NAMALWA (cell line): Measurements from ENCODE around the gene HOXC12.

Source experiments
- DNase-seq: peaks from one replicate; pipeline ENCODE4 v3.0.0-alpha.2; 2015; ENCODE audit warnings: low spot score

The HOXC12 gene

DNA sequence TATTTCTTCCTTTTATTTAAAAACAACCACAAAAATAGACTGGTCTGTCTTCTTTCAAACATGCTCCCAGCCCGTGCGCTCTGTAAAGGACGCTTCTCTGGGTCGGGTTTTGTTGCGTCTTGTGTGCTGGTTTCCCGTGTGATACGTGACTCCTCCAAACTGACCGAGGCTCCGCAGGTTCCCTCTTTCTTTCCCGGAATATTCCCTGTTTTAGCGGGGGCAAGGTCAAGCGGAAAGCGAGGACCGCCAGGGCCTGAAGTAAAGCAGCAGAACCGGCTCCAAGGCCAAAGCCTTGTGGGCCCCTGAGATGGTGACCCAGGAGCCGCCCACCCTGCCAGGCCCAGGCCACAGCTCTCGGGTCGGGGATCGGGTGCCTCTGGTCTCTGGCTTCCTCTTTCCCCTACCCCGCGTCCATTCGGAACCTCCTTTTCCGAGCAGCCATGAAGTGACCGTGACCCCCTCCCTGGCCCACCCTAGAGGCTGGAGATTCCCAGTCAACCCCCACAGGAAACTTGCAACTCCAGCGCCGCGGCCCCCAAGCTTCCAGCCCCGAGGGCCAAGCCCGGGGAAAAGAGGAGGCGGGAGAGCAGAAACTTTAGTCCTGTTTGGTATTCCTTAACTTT, 29.4 kb downstream of the HOXC12 start:
- no peak for DNase-seq

DNA sequence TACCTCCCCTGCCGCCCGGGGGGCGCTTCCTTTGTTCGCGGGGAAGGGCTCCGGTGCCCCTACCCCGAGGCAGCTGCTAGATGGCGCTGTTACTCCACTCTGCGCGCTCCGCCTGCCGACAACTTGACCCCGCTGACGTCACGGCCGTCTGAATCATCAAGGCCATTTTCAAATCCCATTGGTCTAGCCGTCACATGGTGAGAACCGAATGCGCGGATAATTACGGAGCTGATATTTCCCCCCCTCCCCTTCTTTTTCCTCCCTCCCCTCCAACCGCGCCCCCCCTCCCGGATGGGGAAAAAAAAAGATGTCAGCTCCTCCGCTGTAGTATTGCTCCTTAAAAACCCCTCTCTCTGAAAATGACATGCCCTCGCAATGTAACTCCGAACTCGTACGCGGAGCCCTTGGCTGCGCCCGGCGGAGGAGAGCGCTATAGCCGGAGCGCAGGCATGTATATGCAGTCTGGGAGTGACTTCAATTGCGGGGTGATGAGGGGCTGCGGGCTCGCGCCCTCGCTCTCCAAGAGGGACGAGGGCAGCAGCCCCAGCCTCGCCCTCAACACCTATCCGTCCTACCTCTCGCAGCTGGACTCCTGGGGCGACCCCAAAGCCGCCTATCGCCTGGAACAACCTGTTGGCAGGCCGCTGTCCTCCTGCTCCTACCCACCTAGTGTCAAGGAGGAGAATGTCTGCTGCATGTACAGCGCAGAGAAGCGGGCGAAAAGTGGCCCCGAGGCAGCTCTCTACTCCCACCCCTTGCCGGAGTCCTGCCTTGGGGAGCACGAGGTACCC, 30.4 kb downstream of the HOXC12 start, which contains the start of gene HOXC10:
Gene HOXC10, plus strand, starts transcription at position 246 of the 791 bp plus-strand sequence. Its CDS starts 114 bp downstream, at position 360.
- peak; percentile 92 for DNase-seq

DNA sequence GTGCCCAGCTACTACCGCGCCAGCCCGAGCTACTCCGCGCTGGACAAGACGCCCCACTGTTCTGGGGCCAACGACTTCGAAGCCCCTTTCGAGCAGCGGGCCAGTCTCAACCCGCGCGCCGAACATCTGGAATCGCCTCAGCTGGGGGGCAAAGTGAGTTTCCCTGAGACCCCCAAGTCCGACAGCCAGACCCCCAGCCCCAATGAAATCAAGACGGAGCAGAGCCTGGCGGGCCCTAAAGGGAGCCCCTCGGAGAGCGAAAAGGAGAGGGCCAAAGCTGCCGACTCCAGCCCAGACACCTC, 30.9 kb downstream of the HOXC12 start:
- DNase-seq: no peak

DNA sequence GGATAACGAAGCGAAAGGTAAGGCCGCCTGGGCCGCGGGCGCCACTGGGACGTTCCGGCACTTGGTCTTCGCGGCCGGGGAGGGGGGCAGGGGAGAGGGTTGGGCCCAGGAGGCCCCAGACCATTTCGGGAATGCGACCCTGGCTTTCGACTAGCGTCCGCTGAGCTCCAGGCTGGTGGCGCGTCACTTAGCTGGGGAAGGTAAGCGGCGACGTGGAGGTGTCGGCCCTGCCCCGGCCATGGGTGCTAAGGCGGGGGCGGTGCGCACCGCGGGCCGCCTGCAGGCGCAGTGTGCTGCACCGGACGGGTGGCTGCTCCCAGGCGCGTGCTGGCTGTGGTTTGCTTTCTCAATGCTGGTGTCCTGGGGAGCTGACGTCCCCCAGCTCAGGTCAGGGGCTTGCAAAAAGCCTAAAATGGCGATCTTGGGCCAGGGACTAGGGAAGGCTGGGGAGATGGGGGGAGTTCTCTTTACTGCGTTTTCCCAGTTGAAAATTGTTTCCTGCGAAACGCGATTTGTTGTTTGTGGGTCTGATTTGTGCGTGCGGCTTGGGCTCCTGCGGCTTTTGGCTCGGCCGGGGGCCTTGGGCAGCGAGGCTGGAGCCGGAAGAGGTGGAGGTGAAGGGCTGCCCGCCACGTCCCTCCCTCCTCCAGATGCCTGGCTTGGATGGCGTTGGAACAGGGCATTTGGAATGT, 31.4 kb downstream of the HOXC12 start:
- no peak for DNase-seq

DNA sequence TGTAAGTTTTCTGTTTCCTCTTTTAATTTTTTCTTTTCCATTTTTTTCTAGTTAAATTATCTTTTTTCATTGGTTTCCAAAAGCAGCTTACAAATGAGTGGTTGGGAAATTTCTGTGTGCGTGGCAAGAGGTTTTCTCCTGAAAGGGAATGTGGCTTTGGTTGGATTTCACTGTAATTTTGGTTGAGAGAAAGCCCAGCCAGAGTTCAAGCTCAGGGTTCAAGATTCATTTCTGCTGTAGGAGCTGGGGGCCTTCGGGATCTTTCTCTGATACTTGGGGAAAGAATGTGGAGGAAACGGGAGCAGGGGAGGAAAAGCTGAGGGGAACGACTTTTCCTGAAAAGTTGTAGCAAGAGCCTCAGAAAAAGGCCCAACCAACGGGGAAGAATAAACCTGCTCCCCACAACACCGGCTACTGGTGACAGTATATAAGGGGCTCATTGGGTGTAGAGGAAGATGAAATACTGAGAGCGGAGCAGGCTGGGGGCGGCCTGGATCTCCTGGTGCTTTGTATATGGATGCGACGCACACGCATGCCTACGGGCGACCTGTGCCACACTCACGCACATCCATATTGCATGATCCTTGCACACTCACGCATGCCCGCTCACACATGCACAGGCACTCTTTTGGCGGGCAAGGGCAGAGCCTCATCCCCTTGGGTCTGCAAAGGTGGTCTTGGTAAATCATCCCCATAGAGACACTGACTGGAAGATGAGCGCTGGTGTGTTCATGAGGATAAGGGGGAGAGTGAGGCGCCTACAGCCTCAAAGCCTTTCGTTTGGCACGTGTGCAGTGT, 32.2 kb downstream of the HOXC12 start:
- DNase-seq: no peak

DNA sequence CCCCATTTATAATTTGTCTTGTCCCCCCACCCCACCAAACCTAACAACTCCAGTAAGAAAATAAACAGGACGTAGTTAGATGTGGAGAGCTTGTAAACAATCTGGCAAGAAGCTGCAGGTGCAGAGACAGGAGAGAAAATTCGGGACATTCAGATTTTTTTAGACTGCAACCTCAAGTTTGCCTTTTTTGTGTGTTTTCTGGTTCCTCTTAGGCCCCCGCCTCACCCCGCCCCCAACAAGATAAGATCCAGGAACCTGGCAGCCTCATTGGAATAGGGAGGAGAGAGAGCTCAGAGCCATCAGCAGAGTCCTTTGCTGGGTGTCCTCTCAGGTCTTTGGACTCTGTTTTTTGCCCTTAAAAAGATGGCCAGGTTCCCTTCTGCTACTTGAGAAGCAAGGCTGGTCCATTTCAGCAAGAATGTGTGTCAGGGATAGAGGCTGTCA, 33.1 kb downstream of the HOXC12 start:
- no peak for DNase-seq

DNA sequence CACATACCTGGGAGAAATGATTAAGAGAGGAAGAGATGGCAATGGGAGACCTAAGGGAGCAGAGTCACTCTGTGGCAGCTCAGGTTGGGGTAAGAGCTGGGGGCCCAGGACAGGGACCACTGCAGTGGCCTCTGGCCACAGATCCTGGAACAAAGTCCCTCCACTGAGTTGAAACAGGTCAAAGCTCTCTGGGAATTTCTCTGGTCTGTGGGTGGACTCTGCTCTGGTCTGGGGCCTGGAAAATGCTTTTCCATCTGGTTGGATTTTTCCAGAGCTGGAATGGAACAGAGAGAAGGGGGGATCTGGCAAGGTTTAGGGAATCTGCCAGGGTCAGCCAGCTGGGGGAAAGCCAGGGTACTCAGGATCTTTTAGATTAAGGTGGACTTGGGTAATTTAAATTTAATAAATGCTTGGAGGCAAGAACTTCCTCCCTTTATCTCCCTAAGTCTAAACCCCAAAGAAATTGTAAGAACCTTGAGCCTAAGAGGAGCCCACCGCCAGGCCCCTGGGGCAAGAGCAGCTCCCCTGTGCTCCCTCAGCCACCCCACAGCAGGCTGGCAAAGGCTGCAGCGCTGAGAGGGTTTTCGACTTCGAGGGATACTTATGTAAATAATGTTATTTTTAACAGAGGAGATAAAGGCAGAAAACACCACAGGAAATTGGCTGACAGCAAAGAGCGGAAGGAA, 34.0 kb downstream of the HOXC12 start:
- DNase-seq: no peak

DNA sequence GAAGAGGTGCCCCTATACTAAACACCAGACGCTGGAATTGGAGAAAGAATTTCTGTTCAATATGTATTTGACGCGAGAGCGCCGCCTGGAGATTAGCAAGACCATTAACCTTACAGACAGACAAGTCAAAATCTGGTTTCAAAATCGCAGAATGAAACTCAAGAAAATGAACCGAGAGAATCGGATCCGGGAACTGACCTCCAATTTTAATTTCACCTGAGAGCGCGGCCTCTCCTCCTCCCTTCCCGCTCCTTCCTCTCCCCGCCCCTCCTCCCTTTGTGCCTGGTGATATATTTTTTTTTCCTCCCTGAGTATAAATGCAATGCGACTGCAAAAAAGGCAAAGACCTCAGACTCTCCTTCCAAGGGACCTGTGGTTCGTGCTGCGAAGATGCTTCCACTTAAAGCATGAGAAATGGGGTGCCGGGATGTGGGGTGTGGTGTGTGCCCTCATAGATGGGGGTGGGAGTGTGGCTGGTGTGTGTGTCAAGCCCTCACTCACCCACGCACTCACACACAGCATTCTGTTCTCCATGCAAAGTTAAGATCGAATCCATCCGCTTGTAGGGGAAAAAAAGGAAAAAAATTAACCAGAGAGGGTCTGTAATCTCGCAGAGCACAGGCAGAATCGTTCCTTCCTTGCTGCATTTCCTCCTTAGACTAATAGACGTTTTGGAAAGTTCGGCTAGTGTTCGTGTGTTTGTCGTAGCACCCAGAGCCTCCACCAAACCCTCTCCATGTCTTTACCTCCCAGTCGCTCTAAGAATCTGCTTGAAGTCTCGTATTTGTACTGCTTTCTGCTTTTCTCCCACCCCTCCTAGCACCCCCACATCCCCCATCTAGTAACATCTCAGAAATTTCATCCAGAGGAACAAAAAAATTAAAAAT, 34.8 kb downstream of the HOXC12 start:
- DNase-seq: peak; percentile 85

DNA sequence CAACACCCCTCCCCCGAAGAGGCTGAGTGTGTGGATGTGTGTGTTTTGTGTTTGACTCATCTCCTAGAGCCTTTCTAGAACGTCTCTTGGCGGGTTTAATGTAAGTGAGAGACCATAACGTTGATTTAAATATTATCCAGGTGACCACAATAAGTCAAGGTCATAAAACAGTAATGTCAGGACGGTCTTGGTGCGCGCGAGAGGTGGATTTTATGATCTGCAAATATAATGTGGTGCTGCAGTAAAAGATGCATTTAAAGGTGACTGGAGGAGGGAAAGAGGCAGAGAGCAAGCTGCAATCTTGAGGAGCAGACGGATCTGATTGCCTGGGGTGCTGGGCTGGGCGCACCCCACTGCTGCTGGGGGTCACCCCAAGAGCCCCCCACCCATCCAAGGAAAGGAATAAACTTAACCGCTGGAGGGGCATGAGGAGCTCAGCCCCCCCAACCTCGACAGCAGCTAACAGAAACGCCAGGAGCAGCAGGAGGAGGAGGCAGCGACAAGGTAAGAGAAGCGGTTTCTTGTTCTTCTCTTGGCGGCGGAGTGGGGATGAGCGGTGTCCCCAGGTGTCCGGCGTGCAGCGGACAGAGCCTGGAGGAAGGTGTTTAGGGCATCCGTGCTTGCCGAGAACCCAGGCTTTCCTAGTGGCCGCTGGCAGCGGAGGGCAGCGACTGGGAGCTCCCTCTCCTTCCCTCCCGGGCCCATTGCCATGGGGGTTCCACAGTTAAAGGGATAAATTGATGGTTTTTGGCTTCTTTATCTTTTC, 35.8 kb downstream of the HOXC12 start:
- DNase-seq: no peak

DNA sequence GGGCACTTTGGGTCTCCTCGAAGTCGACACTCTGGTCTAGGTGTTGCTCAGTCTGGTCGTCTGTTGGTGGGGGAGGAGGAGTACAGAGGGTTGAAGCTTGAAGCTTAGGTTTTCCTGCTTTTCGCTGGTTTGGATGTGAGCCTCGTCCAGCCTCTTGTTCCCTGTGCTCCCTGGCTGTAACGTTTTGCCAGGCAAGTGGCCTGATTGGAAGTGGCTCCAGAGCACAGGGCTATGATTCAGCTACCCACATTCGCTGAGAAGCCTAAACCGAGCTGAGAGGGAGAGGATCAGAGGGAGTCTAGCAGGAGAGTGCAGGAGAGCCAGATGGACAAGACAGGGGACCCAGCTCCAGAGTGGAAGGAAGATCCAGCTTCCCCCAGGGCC, 36.4 kb downstream of the HOXC12 start:
- DNase-seq: no peak

DNA sequence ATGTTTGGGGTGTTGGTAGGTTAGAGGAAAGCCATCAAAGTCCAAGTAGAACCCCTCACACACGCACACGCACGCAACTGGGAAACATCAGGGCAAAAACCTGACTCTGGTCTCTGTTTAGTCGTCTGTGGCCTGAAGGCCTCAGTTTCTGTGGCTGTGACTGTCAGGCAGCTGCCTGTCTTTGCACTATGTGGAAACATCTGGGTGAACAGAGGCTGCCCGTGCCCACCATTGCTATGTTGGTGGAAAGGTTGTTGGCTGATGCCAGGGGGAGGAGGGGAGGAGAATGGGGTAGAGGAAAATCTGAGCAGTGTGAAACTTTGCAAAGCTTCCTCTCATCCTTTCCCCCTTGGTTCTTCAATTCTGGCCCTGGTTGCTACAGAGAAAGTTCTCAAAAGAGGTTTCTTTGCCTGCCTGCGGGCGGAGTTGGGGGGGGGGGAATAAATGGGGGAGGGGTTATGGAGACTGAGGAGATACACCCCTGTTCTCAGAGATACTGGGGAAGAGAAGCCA, 37.7 kb downstream of the HOXC12 start:
- DNase-seq: no peak

DNA sequence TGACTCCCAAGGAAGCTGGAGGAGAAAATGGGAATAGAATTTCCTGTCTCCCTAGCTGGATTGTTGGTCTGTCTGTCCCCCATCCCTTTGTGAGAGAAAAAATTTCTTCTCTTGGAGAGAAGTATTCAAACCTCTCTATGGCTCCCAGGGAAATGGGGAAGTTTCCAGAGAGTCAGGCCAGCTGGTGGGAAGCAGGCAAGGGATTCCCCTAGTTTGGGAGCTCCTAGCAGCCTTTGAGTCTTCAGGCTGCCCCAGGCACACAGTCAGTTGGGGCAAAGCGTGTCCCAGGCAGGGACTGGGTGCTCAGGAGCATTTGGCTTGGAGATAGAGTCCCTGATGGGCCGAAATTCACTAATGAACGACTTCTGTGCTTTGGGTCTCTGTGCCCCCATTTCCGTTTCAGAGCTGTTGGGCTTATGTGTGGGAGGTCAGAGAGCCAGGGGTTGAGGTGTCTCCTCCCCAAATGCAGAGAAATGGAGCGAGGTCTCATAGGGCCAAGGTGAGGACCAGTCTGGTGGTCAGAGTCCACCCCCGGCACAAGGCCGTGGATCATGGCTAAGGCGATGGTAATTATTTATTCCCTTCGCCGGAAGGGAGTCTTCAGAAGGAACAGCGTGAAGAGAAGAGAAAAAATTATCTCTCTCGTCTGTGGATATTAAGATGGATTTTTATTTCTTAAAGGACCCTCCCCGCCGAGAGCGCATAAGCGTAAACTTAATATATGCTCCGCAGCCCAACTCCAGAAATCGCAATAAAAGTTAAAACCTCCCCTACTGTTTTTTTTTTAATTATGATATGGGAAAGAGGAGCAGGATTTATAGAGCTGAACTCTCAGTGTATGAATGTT, 38.7 kb downstream of the HOXC12 start:
- DNase-seq: no peak

DNA sequence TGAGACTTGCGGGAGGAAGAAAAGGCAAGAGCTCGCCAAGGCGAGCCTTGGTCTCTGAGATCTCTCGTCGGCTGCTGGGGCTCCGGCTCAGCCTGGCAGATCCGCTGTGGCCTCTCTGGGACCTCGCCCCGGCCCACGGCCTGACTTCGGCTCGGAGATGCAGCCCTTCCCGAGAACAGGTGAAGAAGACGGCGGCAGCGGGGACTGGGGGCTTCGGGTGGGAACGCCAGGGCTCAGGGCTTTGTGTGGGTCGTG, 39.2 kb downstream of the HOXC12 start:
- no peak for DNase-seq

DNA sequence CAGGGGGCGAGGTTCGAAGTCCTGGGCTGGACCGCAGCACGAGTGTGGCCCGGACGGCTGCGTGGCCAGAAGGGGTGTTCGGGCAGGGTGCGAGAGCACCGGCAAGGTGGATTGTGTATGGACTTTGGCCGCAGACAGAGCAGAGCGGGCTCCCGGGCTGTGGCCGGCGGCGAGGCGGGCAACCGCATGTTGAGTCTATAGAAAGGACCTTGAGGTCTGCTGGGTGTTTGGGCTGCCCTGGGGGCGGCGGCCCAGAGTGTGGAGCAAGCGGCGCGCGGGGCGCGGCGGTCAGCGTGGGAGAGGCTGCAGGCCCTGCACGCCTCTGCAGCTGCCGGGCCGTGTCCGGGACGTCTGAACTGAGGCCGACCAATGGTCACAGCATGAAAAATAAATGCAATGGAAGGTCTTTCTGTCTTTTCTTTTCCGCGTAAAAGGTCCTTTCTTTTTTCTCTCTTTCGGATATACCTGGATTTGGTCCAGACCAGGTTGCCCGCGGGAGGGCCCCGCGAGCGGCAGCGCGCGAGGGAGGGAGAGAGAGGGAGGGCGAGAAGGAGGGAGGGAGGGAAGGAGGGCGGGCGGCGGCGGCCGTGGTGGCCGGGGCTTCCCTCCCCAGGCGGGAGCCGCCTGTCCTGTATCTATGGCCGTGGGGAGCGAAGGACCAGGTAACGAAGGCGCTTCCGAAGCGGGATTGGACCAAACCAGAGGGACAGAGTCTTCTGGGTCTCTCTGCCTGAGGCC, 39.7 kb downstream of the HOXC12 start:
- DNase-seq: no peak

DNA sequence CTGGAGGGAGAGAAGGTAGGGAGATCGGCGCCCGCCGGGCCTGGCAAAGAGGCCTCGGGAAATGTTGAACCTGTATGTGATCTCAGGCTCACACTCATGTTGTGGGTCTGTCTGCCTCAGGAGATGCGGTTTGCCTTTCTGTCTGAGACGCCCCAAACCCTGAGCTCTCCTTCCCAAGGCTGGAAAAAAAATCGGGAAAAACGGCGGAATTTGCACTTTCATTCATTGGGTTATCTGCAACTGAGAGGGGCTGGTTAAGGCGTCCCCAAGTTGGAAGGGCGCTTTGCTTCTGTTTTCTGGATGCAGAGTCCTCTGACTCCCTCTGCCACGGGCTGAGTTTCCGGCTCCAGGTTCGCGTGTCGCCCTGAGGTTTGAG, 40.3 kb downstream of the HOXC12 start:
- no peak for DNase-seq

DNA sequence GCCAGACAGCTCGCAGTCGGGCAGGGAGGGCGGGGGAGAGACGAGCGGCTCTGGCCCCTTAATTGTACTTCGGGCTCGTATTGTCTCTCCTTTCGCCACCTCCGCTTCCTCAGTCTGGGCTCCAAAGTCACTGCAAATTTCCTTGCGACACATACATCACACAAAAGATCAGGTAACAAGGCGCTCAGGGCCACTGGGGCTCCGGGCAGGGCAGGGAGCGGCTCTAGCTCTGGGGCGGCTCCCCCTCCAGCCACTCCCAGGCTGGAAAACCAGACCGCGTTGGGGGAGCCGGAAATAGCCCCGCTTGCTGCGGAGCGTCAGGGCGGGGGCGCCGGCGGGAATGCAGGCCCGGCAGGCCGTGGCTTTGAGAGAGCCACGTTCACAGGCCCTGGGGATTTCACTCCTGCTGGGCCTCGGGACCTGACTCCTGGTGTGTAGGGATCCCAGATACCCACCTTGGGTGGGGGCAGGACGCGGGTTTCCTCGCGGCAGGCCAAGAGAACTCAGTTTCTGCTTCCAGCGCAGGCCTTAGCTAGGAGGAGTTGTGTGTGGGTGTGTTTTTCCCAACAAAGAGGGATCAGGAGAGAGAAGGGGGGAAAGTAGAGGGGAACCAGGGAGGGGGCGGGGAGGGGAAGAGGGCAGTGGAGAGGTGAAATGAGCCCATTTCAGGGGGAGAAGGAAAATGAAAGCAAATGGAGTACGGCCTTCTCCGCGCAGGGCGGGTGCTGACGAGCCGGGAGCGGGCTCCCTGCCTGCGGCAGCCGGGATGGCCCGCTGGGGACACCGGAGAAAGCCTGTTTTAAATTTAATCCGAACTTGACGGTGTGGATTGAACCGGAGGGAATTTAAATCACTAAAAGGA, 40.9 kb downstream of the HOXC12 start:
- DNase-seq: no peak
